Measurements from ENCODE around the gene IMP4.

DNA sequence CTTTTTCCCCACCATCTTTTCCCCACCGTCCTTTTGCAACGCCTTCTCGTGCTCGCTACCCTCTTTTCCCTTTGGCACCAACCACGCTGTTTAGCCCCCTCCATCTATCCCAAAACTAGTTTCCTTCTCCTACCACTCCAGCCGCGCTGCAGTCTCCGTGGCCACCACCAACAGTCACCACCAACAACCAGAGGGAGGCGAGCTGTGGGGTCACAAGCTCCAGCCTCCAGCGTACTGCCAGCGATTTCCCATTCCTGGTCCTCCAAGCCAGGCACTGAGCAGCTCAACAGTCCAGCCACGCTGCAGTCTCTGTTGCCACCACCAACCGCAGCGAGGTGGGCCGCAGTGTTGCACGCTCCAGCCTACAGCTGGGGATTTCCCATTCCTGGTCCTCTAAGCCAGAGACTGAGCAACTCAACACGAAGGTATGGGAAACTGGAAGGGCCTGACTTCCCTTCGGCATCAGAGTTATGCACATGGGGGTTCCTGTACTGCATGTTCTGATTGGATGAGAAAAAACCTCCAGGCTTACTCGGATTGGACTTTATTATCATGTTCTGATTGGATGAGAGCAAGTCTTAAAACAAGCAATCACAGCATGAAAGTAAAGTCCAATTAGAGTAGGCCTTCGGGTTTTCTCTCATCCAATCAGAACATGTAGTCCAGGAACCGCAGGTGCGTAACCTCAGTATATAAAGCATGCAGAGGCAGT is 42.3 kb upstream of the IMP4 start:
- TF ChIP-seq, protein P1, sequence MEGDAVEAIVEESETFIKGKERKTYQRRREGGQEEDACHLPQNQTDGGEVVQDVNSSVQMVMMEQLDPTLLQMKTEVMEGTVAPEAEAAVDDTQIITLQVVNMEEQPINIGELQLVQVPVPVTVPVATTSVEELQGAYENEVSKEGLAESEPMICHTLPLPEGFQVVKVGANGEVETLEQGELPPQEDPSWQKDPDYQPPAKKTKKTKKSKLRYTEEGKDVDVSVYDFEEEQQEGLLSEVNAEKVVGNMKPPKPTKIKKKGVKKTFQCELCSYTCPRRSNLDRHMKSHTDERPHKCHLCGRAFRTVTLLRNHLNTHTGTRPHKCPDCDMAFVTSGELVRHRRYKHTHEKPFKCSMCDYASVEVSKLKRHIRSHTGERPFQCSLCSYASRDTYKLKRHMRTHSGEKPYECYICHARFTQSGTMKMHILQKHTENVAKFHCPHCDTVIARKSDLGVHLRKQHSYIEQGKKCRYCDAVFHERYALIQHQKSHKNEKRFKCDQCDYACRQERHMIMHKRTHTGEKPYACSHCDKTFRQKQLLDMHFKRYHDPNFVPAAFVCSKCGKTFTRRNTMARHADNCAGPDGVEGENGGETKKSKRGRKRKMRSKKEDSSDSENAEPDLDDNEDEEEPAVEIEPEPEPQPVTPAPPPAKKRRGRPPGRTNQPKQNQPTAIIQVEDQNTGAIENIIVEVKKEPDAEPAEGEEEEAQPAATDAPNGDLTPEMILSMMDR (IDR thresholded peaks at IDR 0.05; ENCODE audit: control extremely low read depth in 1 of 3, insufficient read depth in 1 of 3, low read depth in 1 of 3, low read length in 3 of 3), result peak; percentile 33 to 43 (median 34)
- TF ChIP-seq CBX5 (IDR thresholded peaks at IDR 0.05; ENCODE audit: low read depth, low read length), result no peak
- TF ChIP-seq POLR2A (IDR thresholded peaks at IDR 0.05; ENCODE audit: control extremely low read depth in 1 of 2, low read depth in 2 of 2, low read length in 2 of 2), result no peak

All from H1 (cell line).